Endothelial cell of umbilical vein (primary cell): Measurements from ENCODE around the gene OLA1. TPM values are rescaled to one million over a fixed set of nuclear protein-coding genes. Genes with fewer than 3 reads are reported as not detected.
"Not testable (repeated sequence)": the region's sequence is repeated elsewhere in the genome, so short reads cannot be mapped to it uniquely, and the experiment has no call there.

Source experiments
- BruUV-seq: library from RNA; stranded (reverse); fragments of 400-500 nt; replicated peaks from 2 replicates; lab custom pipeline; 2021; lab: Mats Ljungman, UMichigan
- CTCF ChIA-PET: fragments of 300-600, 350-600 bp; sonication (Branson Sonifier 250); formaldehyde crosslinking; loops from one replicate; lab custom pipeline; 2021; ENCODE audit warnings: antibody characterized with exemption, inconsistent platforms; lab: Charles Lee
- POLR2A ChIA-PET: fragments of 300-600, 350-600 bp; sonication (Branson Sonifier 250); formaldehyde crosslinking; loops from one replicate; lab custom pipeline; 2021; ENCODE audit warnings: antibody characterized with exemption, inconsistent platforms; lab: Charles Lee
- DNase-seq: peaks from one replicate; pipeline ENCODE4 v3.0.0-alpha.2; 2011; ENCODE audit warnings: low read depth, low spot score
- FAIRE-seq: peaks from 2 replicates; lab custom pipeline; 2011; peaks lifted over from hg19 to GRCh38; lab: Jason Lieb, UNC
- H2AFZ ChIP-seq: 2 replicates; pipeline ENCODE4 v1.6.0; 2012; ENCODE audit warnings: low read depth, low read length, control low read depth, inconsistent platforms
- H3K27ac ChIP-seq: 2 replicates; pipeline ENCODE4 v1.5.1; 2011; ENCODE audit warnings: low read depth, mild to moderate bottlenecking, control low read depth, low read length, moderate library complexity; ENCODE audit not compliant: insufficient read depth
- H3K27me3 ChIP-seq, 2 experiments: 2 replicates each; pipeline versions ENCODE4 v1.6.0 to v1.6.1; 2011; ENCODE audit warnings: low read length in 2 of 2, mixed read lengths in 1 of 2; ENCODE audit not compliant: control insufficient read depth in 2 of 2, insufficient read depth in 2 of 2
- H3K36me3 ChIP-seq, 2 experiments: 2 replicates in 1 of 2; 3 replicates in 1 of 2; pipeline ENCODE4 v1.5.1; 2011; ENCODE audit warnings: low read length in 2 of 2, mild to moderate bottlenecking in 1 of 2, moderate library complexity in 1 of 2; ENCODE audit not compliant: control insufficient read depth in 2 of 2, insufficient read depth in 2 of 2; ENCODE audit errors: extremely low read depth in 1 of 2
- H3K4me1 ChIP-seq: 3 replicates; pipeline ENCODE4 v1.5.1; 2011; ENCODE audit warnings: mild to moderate bottlenecking, low read length; ENCODE audit not compliant: control insufficient read depth, insufficient read depth; ENCODE audit errors: extremely low read depth
- H3K4me2 ChIP-seq: 2 replicates; pipeline ENCODE4 v1.6.1; 2011; ENCODE audit warnings: low read length, control low read depth, mixed read lengths; ENCODE audit not compliant: insufficient read depth
- H3K4me3 ChIP-seq, 3 experiments: fragments of 200-600 bp in 1 of 3; sonication (generic), shearing (Covaris generic) in 1 of 3; replicated peaks in 1 of 3; 2 replicates each; pipeline ENCODE4 v1.5.1; 2011 to 2016; ENCODE audit warnings: control low read depth in 3 of 3, low read length in 3 of 3, mild to moderate bottlenecking in 2 of 3, inconsistent platforms in 1 of 3, low read depth in 1 of 3, moderate library complexity in 1 of 3; ENCODE audit not compliant: insufficient read depth in 1 of 3
- H3K79me2 ChIP-seq: 2 replicates; pipeline ENCODE4 v1.6.0; 2012; ENCODE audit warnings: low read length, inconsistent platforms; ENCODE audit not compliant: control insufficient read depth, insufficient read depth
- H3K9ac ChIP-seq: replicated peaks from 2 replicates; pipeline ENCODE3; 2011; ENCODE audit warnings: low read length, control low read depth; ENCODE audit not compliant: insufficient read depth; ENCODE audit errors: extremely low read depth
- H3K9me1 ChIP-seq: replicated peaks from 3 replicates; pipeline ENCODE4 v1.6.0; 2011; ENCODE audit warnings: mild to moderate bottlenecking, low read length; ENCODE audit not compliant: control insufficient read depth, insufficient read depth; ENCODE audit errors: extremely low read depth
- H3K9me3 ChIP-seq: replicated peaks from 2 replicates; pipeline ENCODE4 v1.5.1; 2012; ENCODE audit warnings: low read length, inconsistent platforms; ENCODE audit not compliant: control insufficient read depth, insufficient read depth
- H4K20me1 ChIP-seq: replicated peaks from 2 replicates; pipeline ENCODE3; 2011; ENCODE audit warnings: mild to moderate bottlenecking, low read length; ENCODE audit not compliant: control insufficient read depth, insufficient read depth; ENCODE audit errors: extremely low read depth
- EZH2 ChIP-seq: IDR thresholded peaks from 2 replicates; pipeline ENCODE4 v1.6.1; 2012; ENCODE audit warnings: borderline replicate concordance, low read depth, mild to moderate bottlenecking, moderate library complexity, low read length, inconsistent platforms; ENCODE audit not compliant: severe bottlenecking
- JUN ChIP-seq: IDR thresholded peaks from 2 replicates; pipeline ENCODE4 v1.6.1; 2011; ENCODE audit warnings: borderline replicate concordance, low read depth; ENCODE audit not compliant: insufficient read length, insufficient read depth
- POLR2A ChIP-seq: IDR thresholded peaks from 2 replicates; pipeline ENCODE4 v1.6.1; 2012; ENCODE audit warnings: low read depth, mild to moderate bottlenecking, control low read depth, low read length
- dilution Hi-C: fragments of 300-500 bp; cut with MboI; formaldehyde crosslinking; loops from one replicate; pipeline ENCODE4 v1.15.0; 2019; ENCODE audit warnings: low sequenced_read_pairs; ENCODE audit not compliant: extremely low pct_ligation_motif_present
- intact Hi-C: fragments of 100-400 bp; cut with micrococcal nuclease; formaldehyde crosslinking; loops from one replicate; pipeline ENCODE4 v1.10.0; 2022
- polyA plus RNA-seq, 4 experiments: library from polyadenylated mRNA; depleted of rRNA in 3 of 4; stranded (reverse) in 3 of 4; unstranded in 1 of 4; fragments of >200 nt; gene quantifications; 2 replicates each; pipeline versions ENCODE4 v1.2.1 to v1.2.3, GENCODE V29; 2011 to 2012; ENCODE audit warnings: missing spikeins in 1 of 4
- total RNA-seq: library from RNA; stranded (reverse); gene quantifications from 2 replicates; pipeline ENCODE4 v1.2.3, GENCODE V29; 2021
- TF ChIP-seq, protein P1 (sequence below), 2 donors: IDR thresholded peaks; 1 replicate in 1 of 2; 2 replicates in 1 of 2; pipeline ENCODE4 v1.5.1; 2011; ENCODE audit warnings: low read length in 2 of 2, mild to moderate bottlenecking in 2 of 2, moderate library complexity in 2 of 2, control low read depth in 1 of 2, inconsistent platforms in 1 of 2, low read depth in 1 of 2; ENCODE audit not compliant: insufficient read depth in 1 of 2; ENCODE audit errors: extremely low read depth in 1 of 2

OLA1 gene
- total and polyA plus RNA-seq, 2 donors (not counting 3 experiments of a cell fraction or from before 2014, with no cell fraction given), result 30.6 to 93.9 TPM

GRCh38 chr2:174246944-174247381 lies 1.4 kb downstream of the OLA1 start:
- BruUV-seq, result TSS peak; percentile 10
- H3K9ac ChIP-seq, result no peak overlapping the region

DNA sequence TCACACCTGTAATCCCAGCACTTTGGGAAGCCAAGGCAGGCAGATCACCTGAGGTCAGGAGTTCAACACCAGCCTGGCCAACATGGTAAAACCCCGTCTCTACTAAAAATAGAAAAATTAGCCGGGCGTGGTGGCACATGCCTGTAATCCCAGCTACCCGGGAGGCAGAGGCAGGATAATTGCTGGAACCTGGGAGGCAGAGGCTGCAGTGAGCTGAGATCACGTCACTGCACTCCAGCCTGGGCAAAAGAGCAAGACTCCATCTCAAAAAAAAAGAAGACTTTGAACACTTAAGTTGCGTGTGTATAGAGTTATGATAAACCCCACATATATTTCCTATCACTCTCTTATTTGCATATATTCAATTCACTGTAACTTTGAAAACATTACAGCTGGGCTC lies 2.7 kb downstream of the OLA1 start:
- H3K36me3 ChIP-seq, CTCF ChIA-PET, H2AFZ ChIP-seq, H4K20me1 ChIP-seq, H3K27ac ChIP-seq, BruUV-seq, H3K9me3 ChIP-seq, H3K27me3 ChIP-seq, DNase-seq, H3K9me1 ChIP-seq, H3K4me2 ChIP-seq, FAIRE-seq, H3K9ac ChIP-seq, dilution Hi-C loops, H3K4me3 ChIP-seq: not testable (repeated sequence)
- POLR2A ChIA-PET, result interaction anchor here (0.6 kb wide), 1 partner anchor 21 kb away, joined by 3 read pairs; no protein-coding TSS in a partner anchor
- H3K4me1 ChIP-seq, result peaks cover 23% of the 10 kb centered on the region
- intact Hi-C loops, result loop anchor here (5.0 kb wide), 2 partner anchors 88 to 92 kb away; no protein-coding TSS in a partner anchor
- peaks cover 71% of the 10 kb centered on the region for H3K79me2 ChIP-seq

More at GRCh38 chr2:174246944-174247381, 1.4 kb downstream of the OLA1 start:
- DNase-seq, result no peak
- Histone ChIP-seq H3K4me2 (peak overlapping the region; percentile 87), H3K79me2 (peaks cover 59% of the 10 kb centered on the region), H4K20me1 (no peaks in the 10 kb centered on the region), H3K9me1 (no peaks in the 10 kb centered on the region), H3K9me3 (no peaks in the 10 kb centered on the region), H3K36me3 (peaks cover 0 to 7% of the 10 kb centered on the region in 2 experiments), H2AFZ (no peak overlapping the region), H3K4me3 (peak overlapping the region in 1 of 3 experiments; percentile 77), H3K4me1 (peaks cover 23% of the 10 kb centered on the region), H3K27ac (no peak overlapping the region), H3K27me3 (no peaks in the 10 kb centered on the region)
- dilution Hi-C loops (no loop called here), intact Hi-C loops (loop anchor here (5.0 kb wide), 2 partner anchors 90 kb away; no protein-coding TSS in a partner anchor)
- CTCF ChIA-PET, result no interaction called here
- no peak for FAIRE-seq
- TF ChIP-seq POLR2A (no peak), JUN (no peak), EZH2 (no peak)
- TF ChIP-seq, protein P1, sequence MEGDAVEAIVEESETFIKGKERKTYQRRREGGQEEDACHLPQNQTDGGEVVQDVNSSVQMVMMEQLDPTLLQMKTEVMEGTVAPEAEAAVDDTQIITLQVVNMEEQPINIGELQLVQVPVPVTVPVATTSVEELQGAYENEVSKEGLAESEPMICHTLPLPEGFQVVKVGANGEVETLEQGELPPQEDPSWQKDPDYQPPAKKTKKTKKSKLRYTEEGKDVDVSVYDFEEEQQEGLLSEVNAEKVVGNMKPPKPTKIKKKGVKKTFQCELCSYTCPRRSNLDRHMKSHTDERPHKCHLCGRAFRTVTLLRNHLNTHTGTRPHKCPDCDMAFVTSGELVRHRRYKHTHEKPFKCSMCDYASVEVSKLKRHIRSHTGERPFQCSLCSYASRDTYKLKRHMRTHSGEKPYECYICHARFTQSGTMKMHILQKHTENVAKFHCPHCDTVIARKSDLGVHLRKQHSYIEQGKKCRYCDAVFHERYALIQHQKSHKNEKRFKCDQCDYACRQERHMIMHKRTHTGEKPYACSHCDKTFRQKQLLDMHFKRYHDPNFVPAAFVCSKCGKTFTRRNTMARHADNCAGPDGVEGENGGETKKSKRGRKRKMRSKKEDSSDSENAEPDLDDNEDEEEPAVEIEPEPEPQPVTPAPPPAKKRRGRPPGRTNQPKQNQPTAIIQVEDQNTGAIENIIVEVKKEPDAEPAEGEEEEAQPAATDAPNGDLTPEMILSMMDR (IDR thresholded peaks at IDR 0.05; ENCODE audit: extremely low read depth in 1 of 2, insufficient read depth in 1 of 2, low read depth in 1 of 2, low read length in 2 of 2), result no peak
- POLR2A ChIA-PET, result no interaction called here
